Upper lobe of left lung (tissue), 4 donors: Measurements from ENCODE around the gene ELOVL1.

Experiments
- CTCF ChIP-seq, 6 experiments: fragments of 450-650 bp in 4 of 6; fragments of 200-600 bp in 2 of 6; sonication (generic) in 2 of 6; IDR thresholded peaks; one replicate each; pipeline ENCODE4 v1.5.1; 2016 to 2019; ENCODE audit warnings: antibody characterized with exemption in 6 of 6
- EP300 ChIP-seq, 4 donors: sonication (generic); formaldehyde crosslinking; IDR thresholded peaks; one replicate each; pipeline ENCODE4 v1.5.1; 2017; ENCODE audit warnings: antibody characterized with exemption in 4 of 4, control low read depth in 2 of 4

- TF ChIP-seq CTCF (IDR thresholded peaks at IDR 0.05) (no peak), EP300 (IDR thresholded peaks at IDR 0.05) (no peak)
Measured at GRCh38 chr1:43313771-43314170, 54.0 kb downstream of the ELOVL1 start.
